Lower leg skin (tissue), 3 donors: ENCODE results near the gene THSD4.

ENCODE experiments used
- POLR2A ChIP-seq, 2 donors: fragments of 450-650 bp; IDR thresholded peaks; one replicate each; pipeline ENCODE4 v1.6.1; 2016 to 2017; ENCODE audit warnings: antibody characterized with exemption in 2 of 2, mild to moderate bottlenecking in 1 of 2, moderate library complexity in 1 of 2
- TF ChIP-seq, protein P1 (sequence below), 3 donors: fragments of 450-650 bp; IDR thresholded peaks; one replicate each; pipeline ENCODE4 v1.5.1; 2016; ENCODE audit warnings: antibody characterized with exemption in 3 of 3, mild to moderate bottlenecking in 3 of 3, moderate library complexity in 2 of 3

DNA sequence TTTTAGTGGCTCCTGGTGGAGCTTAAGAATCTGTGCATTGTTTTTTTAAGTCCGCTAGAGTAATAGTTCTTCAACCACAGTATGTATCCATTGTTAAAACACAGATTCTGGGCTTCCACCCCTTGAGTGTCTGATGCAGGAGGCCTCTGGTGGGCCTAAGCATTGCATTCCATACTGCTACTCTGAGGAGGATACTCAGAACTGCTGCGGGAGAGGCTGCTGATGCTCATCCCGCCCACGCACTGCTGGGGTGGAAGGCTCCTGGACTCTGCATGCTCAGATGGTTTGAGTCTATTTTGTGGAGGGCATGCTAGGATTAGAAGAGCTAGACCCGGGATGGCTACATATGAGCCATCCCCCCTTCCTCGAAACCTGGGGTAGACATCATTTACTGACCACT is 74.4 kb downstream of the THSD4 start:
- TF ChIP-seq, protein P1, sequence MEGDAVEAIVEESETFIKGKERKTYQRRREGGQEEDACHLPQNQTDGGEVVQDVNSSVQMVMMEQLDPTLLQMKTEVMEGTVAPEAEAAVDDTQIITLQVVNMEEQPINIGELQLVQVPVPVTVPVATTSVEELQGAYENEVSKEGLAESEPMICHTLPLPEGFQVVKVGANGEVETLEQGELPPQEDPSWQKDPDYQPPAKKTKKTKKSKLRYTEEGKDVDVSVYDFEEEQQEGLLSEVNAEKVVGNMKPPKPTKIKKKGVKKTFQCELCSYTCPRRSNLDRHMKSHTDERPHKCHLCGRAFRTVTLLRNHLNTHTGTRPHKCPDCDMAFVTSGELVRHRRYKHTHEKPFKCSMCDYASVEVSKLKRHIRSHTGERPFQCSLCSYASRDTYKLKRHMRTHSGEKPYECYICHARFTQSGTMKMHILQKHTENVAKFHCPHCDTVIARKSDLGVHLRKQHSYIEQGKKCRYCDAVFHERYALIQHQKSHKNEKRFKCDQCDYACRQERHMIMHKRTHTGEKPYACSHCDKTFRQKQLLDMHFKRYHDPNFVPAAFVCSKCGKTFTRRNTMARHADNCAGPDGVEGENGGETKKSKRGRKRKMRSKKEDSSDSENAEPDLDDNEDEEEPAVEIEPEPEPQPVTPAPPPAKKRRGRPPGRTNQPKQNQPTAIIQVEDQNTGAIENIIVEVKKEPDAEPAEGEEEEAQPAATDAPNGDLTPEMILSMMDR (IDR thresholded peaks at IDR 0.05): no peak
- TF ChIP-seq POLR2A (IDR thresholded peaks at IDR 0.05): no peak
